Fibroblast of lung (primary cell): ENCODE results near the gene SMIM20. TPM values are rescaled to one million over a fixed set of nuclear protein-coding genes. Genes with fewer than 3 reads are reported as not detected.

Source experiments
- DNase-seq, 2 donors: peaks; one replicate each; pipeline versions ENCODE4 v3.0.0 to v3.0.0-alpha.2; 2010; ENCODE audit warnings: low read depth in 2 of 2
- H2AFZ ChIP-seq: 2 replicates; pipeline ENCODE4 v1.5.1; 2012; ENCODE audit warnings: low read length, control low read depth, inconsistent platforms
- H3K27ac ChIP-seq: 2 replicates; pipeline ENCODE4 v1.5.1; 2011; ENCODE audit warnings: low read length, control low read depth; ENCODE audit not compliant: insufficient read depth
- H3K27me3 ChIP-seq: 2 replicates; pipeline ENCODE4 v1.5.1; 2011; ENCODE audit warnings: mild to moderate bottlenecking, low read length; ENCODE audit not compliant: control insufficient read depth, insufficient read depth
- H3K36me3 ChIP-seq: 2 replicates; pipeline ENCODE4 v1.5.1; 2011; ENCODE audit warnings: low read length; ENCODE audit not compliant: control insufficient read depth, insufficient read depth
- H3K4me1 ChIP-seq: 2 replicates; pipeline ENCODE4 v1.5.1; 2011; ENCODE audit warnings: low read length; ENCODE audit not compliant: control insufficient read depth, insufficient read depth; ENCODE audit errors: extremely low read depth
- H3K4me2 ChIP-seq: 2 replicates; pipeline ENCODE4 v1.5.1; 2011; ENCODE audit warnings: low read length, control low read depth; ENCODE audit not compliant: insufficient read depth; ENCODE audit errors: extremely low read depth
- H3K4me3 ChIP-seq, 4 experiments: fragments of 200-600 bp in 1 of 4; sonication (generic) in 1 of 4; replicated peaks in 1 of 4; 2 replicates each; pipeline ENCODE4 v1.5.1; 2011 to 2016; ENCODE audit warnings: low read length in 4 of 4, low read depth in 3 of 4, mild to moderate bottlenecking in 3 of 4, control low read depth in 2 of 4, inconsistent platforms in 1 of 4, mixed read lengths in 1 of 4; ENCODE audit not compliant: insufficient read depth in 1 of 4; ENCODE audit errors: control extremely low read depth in 1 of 4
- H3K79me2 ChIP-seq: 2 replicates; pipeline ENCODE4 v1.5.1; 2012; ENCODE audit warnings: mild to moderate bottlenecking, low read length, inconsistent platforms; ENCODE audit not compliant: control insufficient read depth, insufficient read depth
- H3K9ac ChIP-seq: 2 replicates; pipeline ENCODE4 v1.5.1; 2011; ENCODE audit warnings: mild to moderate bottlenecking, low read length, control low read depth; ENCODE audit not compliant: insufficient read depth
- H3K9me3 ChIP-seq: 2 replicates; pipeline ENCODE4 v1.5.1; 2012; ENCODE audit warnings: low read depth, low read length; ENCODE audit not compliant: control insufficient read depth, insufficient read depth
- H4K20me1 ChIP-seq: 2 replicates; pipeline ENCODE4 v1.5.1; 2011; ENCODE audit warnings: low read length; ENCODE audit not compliant: control insufficient read depth, insufficient read depth; ENCODE audit errors: extremely low read depth
- EZH2 ChIP-seq: IDR thresholded peaks from 2 replicates; pipeline ENCODE4 v1.5.1; 2012; ENCODE audit warnings: low read length, control low read depth, mild to moderate bottlenecking; ENCODE audit errors: missing control alignments
- polyA plus RNA-seq, 2 donors: library from polyadenylated mRNA; depleted of rRNA in 1 of 2; stranded (reverse) in 1 of 2; unstranded in 1 of 2; fragments of >200 nt; gene quantifications; 2 replicates each; pipeline ENCODE4 v1.2.1, GENCODE V29; 2011 to 2012; ENCODE audit warnings: missing spikeins in 1 of 2
- total RNA-seq: library from RNA; depleted of rRNA; stranded (reverse); fragments of >200 nt; gene quantifications from 2 replicates; pipeline ENCODE4 v1.2.1, GENCODE V29; 2014
- TF ChIP-seq, protein P1 (sequence below), 2 donors: IDR thresholded peaks in 1 of 2; conservative IDR thresholded peaks in 1 of 2; 1 replicate in 1 of 2; 2 replicates in 1 of 2; pipeline ENCODE4 v1.5.1; 2011 to 2012; ENCODE audit warnings: low read length in 2 of 2, control low read depth in 1 of 2, inconsistent platforms in 1 of 2, low read depth in 1 of 2, mild to moderate bottlenecking in 1 of 2

Gene SMIM20
- total and polyA plus RNA-seq, 2 donors (not counting 1 experiment from before 2014, with no cell fraction given) = 34.9 to 48.7 TPM

DNA sequence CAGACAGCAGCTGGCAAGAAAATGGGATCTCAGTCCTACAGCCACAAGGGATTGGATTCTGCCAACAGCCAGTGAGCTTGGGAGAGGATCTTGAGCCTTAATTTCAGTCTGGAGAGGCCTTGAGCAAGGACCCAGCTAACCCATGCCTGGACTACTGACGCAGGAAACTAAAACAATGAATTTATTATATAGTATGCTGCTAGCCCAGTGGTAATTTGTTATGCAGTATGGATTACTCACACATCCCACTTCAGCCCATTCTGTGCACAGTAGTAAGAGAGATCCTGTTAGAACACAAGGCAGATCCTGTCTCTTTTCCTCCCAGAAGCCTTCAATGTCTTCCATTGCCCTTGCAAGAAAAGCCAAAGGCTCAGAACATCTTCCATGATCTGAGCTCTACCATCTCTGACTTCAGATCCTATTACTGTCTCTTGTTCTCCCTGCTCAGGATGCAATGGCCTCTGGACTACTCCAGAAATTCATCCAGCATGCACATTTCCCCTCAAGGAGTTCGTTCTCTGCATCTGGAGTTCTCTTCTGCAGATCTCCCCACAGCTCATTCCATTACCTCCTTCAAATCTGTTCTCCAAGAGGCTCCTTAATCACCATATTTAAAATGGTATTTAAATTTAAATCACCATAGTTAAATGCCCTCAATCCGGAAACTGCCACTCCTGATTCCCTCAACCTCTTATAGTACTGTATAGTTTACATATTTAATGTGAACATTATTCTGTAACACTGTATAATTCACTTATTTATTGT lies 27.6 kb downstream of the SMIM20 start:
- no peak overlapping the region for H3K4me3 ChIP-seq
- no peak overlapping the region for H2AFZ ChIP-seq
- H3K9ac ChIP-seq = no peak overlapping the region
- H3K36me3 ChIP-seq = no peaks in the 10 kb centered on the region
- H3K27me3 ChIP-seq = no peaks in the 10 kb centered on the region
- no peaks in the 10 kb centered on the region for H4K20me1 ChIP-seq
- peak in 1 of 2 donors; percentile 13 for DNase-seq
- no peak for TF ChIP-seq EZH2
- TF ChIP-seq, protein P1, sequence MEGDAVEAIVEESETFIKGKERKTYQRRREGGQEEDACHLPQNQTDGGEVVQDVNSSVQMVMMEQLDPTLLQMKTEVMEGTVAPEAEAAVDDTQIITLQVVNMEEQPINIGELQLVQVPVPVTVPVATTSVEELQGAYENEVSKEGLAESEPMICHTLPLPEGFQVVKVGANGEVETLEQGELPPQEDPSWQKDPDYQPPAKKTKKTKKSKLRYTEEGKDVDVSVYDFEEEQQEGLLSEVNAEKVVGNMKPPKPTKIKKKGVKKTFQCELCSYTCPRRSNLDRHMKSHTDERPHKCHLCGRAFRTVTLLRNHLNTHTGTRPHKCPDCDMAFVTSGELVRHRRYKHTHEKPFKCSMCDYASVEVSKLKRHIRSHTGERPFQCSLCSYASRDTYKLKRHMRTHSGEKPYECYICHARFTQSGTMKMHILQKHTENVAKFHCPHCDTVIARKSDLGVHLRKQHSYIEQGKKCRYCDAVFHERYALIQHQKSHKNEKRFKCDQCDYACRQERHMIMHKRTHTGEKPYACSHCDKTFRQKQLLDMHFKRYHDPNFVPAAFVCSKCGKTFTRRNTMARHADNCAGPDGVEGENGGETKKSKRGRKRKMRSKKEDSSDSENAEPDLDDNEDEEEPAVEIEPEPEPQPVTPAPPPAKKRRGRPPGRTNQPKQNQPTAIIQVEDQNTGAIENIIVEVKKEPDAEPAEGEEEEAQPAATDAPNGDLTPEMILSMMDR (conservative IDR thresholded peaks at IDR 0.05 in 1 of 2, IDR thresholded peaks at IDR 0.05 in 1 of 2; ENCODE audit: low read depth in 1 of 2, low read length in 2 of 2) = no peak
- H3K79me2 ChIP-seq = no peaks in the 10 kb centered on the region
- H3K9me3 ChIP-seq = no peaks in the 10 kb centered on the region
- H3K4me2 ChIP-seq = no peak overlapping the region
- H3K4me1 ChIP-seq = peaks cover 7% of the 10 kb centered on the region
- no peak overlapping the region for H3K27ac ChIP-seq

DNA sequence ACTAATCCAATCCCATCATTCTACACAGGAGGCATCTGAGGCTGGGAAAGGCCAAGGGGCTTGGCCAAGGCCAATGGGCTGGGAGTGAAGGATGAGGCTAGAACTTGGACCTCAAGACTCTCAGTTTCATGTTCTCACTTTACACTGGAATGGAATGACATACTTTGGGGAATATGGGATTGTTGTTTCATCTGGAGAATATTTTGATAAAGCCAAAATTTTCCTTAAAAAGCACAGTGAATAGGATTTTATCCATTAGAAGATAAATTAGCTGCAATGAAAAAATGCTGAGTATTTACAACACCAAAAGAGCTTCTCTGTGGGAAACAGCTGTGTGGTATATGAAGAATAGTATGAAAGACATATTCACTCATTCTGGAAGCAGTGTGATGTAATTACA lies 29.3 kb downstream of the SMIM20 start:
- Histone ChIP-seq H4K20me1 (no peaks in the 10 kb centered on the region), H3K9ac (no peak overlapping the region), H3K27me3 (no peaks in the 10 kb centered on the region), H3K4me2 (no peak overlapping the region), H3K79me2 (no peaks in the 10 kb centered on the region), H3K9me3 (no peaks in the 10 kb centered on the region), H3K36me3 (no peaks in the 10 kb centered on the region), H3K4me1 (peaks cover 4% of the 10 kb centered on the region), H2AFZ (no peak overlapping the region), H3K4me3 (no peak overlapping the region), H3K27ac (no peak overlapping the region)
- DNase-seq = peak; percentile 8 to 63
- TF ChIP-seq, protein P1 (conservative IDR thresholded peaks at IDR 0.05 in 1 of 2, IDR thresholded peaks at IDR 0.05 in 1 of 2; ENCODE audit: low read depth in 1 of 2, low read length in 2 of 2) = no peak
- no peak for TF ChIP-seq EZH2

DNA sequence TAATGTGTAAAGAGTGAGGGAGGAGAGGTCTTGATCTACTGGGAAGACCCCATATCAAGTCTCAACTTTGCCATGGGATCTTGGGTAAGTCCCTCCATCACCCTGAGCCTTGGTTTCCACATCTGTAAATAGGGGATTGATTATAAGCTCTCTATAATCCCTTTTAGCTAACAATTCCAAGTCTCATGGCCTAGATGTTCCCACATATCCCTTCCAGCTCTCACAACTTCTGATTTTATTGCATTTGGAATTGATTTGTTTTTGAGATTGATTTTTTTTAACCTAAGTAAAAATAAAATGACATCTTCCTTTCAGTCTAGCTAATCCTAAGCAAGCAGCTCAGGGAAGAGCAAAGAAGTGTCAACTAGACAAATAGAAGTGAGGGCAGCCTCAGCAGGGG lies 29.8 kb downstream of the SMIM20 start:
- TF ChIP-seq, protein P1 (conservative IDR thresholded peaks at IDR 0.05 in 1 of 2, IDR thresholded peaks at IDR 0.05 in 1 of 2; ENCODE audit: low read depth in 1 of 2, low read length in 2 of 2) = no peak
- TF ChIP-seq EZH2 = no peak
- no peak overlapping the region for H3K4me2 ChIP-seq
- no peaks in the 10 kb centered on the region for H4K20me1 ChIP-seq
- no peak overlapping the region for H2AFZ ChIP-seq
- DNase-seq = no peak
- H3K9me3 ChIP-seq = no peaks in the 10 kb centered on the region
- no peaks in the 10 kb centered on the region for H3K36me3 ChIP-seq
- no peaks in the 10 kb centered on the region for H3K27me3 ChIP-seq
- H3K79me2 ChIP-seq = no peaks in the 10 kb centered on the region
- no peaks in the 10 kb centered on the region for H3K4me1 ChIP-seq
- no peak overlapping the region for H3K27ac ChIP-seq
- H3K9ac ChIP-seq = no peak overlapping the region
- H3K4me3 ChIP-seq = no peak overlapping the region
